Measurements from ENCODE around the gene PLOD1.

The PLOD1 gene

GRCh38 chr1:11979851-11980675 is 45.5 kb downstream of the PLOD1 start, which contains the start of gene MFN2:
MFN2 (plus strand) TSS chr1:11980444; CDS start chr1:11989169, 8,725 bp downstream.
- FAIRE-seq: no peak

GRCh38 chr1:11980676-11980972 is 46.1 kb downstream of the PLOD1 start:
- FAIRE-seq: no peak

- no peak for FAIRE-seq
Measured at GRCh38 chr1:11981378-11982009, 47.0 kb downstream of the PLOD1 start.

- FAIRE-seq: no peak
Measured at GRCh38 chr1:11982010-11982392, 47.5 kb downstream of the PLOD1 start.

- no peak for FAIRE-seq
Measured at GRCh38 chr1:11984121-11984520, 49.6 kb downstream of the PLOD1 start.

- FAIRE-seq: no peak
Measured at GRCh38 chr1:11984576-11984975, 50.1 kb downstream of the PLOD1 start.

- no peak for FAIRE-seq
Measured at GRCh38 chr1:11985171-11985570, 50.7 kb downstream of the PLOD1 start.

GRCh38 chr1:11985851-11986250 is 51.3 kb downstream of the PLOD1 start:
- FAIRE-seq: no peak

- FAIRE-seq: no peak
Measured at GRCh38 chr1:11989669-11990068, 55.2 kb downstream of the PLOD1 start.

- FAIRE-seq: no peak
Measured at GRCh38 chr1:11990303-11991032, 56.0 kb downstream of the PLOD1 start.

GRCh38 chr1:11991969-11992676 is 57.6 kb downstream of the PLOD1 start:
- no peak for FAIRE-seq

GRCh38 chr1:11997081-11997850 is 62.7 kb downstream of the PLOD1 start:
- no peak for FAIRE-seq

GRCh38 chr1:11998636-11999035 is 64.1 kb downstream of the PLOD1 start:
- FAIRE-seq: no peak

- FAIRE-seq: no peak
Measured at GRCh38 chr1:11999236-11999635, 64.7 kb downstream of the PLOD1 start.

- FAIRE-seq: no peak
Measured at GRCh38 chr1:12001249-12001917, 66.9 kb downstream of the PLOD1 start.

GRCh38 chr1:12001996-12002493 is 67.5 kb downstream of the PLOD1 start:
- no peak for FAIRE-seq

- no peak for FAIRE-seq
Measured at GRCh38 chr1:12003762-12004161, 69.2 kb downstream of the PLOD1 start.

- no peak for FAIRE-seq
Measured at GRCh38 chr1:12005488-12006166, 71.1 kb downstream of the PLOD1 start.

GRCh38 chr1:12006167-12006921 is 71.8 kb downstream of the PLOD1 start:
- FAIRE-seq: no peak

- FAIRE-seq: no peak
Measured at GRCh38 chr1:12007204-12007603, 72.7 kb downstream of the PLOD1 start.
